Measurements from ENCODE around the gene NCF2.

GRCh38 chr1:183602510-183602909 lies 12.3 kb upstream of the NCF2 start:
- TF ChIP-seq CTCF (IDR thresholded peaks at IDR 0.05) = no peak
- no peak for TF ChIP-seq EP300 (IDR thresholded peaks at IDR 0.05)

All from esophagus muscularis mucosa (tissue), 3 donors.